Hypothalamus (tissue), 51 donors: ENCODE results near the gene VAMP5.
"Not testable (repeated sequence)": the region's sequence is repeated elsewhere in the genome, so short reads cannot be mapped to it uniquely, and the experiment has no call there.

Experiments
- DNase-seq, 51 donors: peaks; one replicate each; lab custom pipeline; 2025; lab: John Stamatoyannopoulos, UW

The VAMP5 gene

DNA sequence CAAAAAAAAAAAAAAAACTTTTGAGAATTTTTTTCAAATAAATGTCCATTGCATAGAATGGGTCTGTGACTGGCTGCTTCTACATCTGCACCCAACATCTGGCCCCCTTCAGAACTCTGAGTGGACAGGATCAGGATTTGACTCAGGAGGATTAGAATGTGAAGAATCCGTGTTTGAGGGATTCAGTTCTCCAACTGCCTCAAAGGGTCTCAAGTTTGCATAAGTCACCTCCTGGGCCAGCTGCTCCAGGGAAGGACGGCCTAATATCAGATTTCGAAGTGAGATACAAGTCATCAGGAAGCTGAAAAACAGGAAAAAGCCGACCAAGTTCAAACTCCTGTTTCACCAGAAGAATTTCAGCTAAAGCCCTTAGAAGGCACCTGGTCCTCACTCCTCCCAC, 34.4 kb upstream of the VAMP5 start:
- DNase-seq: no peak

DNA sequence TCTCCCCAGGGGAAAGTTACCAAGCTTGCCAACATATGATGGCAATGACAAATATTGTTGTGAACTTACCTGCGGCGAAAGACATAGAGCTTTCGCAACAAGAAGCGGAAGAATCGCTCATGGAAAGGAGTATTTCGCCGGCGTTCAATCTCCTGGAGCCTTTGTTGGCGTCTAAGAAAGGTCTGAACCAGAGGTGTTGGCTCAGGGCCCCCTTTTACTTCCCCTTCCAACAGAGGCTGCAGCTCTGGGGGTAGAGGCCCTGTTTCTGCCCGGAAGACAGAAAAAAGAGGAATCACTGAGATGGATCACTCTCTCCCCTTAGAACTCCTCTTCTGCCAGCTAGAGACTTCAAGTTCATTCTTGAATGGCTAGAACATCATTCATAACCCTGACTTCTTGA, 33.7 kb upstream of the VAMP5 start:
- peak in 5 of 51 donors; percentile 3 to 28 (median 15) for DNase-seq

DNA sequence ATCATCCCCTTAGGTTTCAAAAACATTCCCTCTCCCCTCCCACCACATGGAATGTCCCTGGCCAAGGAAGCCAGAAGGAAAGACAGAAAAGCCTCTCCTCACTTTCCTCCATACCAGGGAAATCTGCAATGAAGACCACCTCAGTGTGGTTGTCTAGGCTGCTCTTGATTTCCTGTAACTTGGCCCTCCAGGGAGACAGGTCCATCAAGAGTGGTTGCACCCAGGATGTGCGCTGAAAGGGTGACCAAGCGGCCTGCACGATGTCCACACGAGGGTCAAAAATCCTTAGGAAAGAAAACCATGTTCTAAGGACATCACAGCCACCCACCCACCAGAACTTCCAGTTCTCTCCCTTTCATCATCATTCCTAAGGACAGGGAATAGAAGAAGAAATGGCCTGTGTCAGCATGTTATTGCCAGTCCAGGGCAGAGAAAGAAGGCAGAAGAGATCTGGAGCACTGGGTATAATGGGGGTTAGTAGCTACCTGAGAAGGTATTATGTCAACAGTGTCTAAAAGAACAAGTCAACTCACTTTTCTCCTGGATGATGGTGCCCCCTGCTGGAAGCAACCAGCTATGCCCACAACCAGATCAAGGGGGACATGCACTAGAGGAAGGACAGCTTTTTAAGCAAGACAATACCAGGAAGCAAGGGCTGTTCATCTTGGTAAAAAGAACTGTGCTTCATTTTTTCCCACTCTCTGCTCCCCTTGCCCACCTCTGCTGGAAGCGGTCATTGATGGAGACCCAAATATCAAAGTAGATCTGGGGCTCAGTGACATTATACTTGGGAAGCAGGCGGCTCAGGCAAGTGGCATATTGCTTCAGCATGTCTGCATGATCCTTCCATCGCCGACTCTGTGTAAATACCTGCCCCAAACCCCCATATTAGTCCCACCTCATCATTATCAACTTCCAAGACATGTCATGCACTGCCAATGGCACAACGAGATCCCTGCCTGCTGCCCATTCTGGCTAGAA, 32.2 kb upstream of the VAMP5 start:
- DNase-seq: peak in 49 of 51 donors; percentile 6 to 90 (median 53)

DNA sequence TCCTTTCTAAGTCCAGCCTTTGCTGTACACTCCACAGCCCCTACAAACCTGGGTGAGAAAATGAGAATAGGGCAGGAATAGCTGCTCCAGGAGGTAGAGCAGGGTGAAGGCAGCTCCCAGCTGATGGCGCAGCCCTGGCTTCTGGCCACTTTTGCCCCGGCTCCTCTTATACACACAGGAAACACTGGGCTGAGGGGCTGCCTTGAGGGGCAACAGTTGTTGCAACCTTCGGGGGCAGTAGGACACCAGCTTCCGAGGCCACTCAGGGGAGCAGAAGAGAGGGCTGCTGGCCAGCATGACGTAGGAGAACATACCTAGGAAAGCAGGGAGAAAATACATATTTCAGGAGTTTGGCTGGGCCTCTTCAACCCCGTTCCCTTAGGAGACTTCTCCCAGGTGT, 31.0 kb upstream of the VAMP5 start:
- no peak for DNase-seq

DNA sequence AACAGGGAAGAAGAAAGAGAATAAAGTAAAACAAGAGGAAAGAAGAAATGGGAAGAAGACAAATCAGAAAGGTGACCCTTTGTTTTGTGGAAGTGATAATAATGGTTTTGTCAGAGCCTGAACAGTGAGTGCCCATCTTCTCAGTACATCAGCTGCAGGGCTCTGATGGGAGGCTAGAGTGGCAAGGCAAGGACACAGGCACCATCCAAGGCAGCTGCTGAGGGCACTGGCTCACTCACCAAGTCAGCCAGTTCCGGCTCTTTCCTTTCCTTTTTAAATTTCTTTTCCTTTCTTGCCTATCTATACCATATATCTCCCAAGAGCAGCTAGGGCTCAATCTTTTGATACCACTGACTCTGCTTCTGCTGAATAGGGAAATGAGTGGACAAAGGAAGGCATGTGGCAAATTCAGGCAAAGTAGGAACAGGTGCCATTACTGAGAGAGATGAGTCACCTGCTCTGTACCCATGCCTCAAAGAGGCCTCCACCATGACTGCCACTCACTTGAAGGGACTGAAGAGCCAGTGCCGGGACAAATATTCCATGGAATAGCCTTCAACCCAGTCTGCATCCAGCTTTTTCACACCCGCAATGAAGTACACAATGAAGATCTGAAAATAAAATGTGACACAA, 29.1 kb upstream of the VAMP5 start:
- no peak for DNase-seq

DNA sequence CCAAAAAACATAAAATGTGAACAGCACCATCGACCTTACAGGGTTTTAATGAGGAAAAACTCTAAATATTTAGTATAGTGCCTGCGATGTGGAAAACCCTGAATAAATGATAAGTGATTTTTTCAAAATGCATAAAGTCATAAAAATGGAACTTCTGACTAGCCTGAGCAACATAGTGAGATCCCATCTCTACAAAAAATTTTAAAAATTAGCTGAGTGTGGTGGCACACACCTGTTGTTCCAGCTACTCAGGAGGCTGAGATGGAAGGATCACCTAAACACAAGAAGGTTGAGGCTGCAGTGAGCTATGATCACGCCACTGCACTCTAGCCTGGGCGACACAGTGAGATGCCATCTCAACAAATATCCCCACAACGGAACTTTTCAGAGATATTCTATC, 27.1 kb upstream of the VAMP5 start:
- no peak for DNase-seq

DNA sequence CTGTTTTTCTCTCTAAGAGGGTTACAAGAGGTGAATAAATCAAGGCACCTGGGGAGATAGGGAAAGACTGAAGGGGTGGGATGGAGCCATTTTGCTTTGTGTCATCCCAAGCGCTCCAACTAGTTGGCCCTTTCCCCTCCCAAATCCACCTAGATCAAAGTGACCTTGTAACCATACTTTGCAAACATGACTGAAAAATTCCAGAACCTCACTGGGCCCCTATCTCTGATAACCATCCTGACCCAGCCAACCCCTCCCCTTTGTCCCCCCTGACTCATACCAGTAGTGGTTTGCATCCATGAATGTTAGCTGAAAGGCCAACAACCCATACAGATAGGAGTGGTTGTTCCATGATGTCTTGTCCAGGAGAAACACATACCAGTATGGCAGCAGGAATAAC, 26.1 kb upstream of the VAMP5 start:
- no peak for DNase-seq

DNA sequence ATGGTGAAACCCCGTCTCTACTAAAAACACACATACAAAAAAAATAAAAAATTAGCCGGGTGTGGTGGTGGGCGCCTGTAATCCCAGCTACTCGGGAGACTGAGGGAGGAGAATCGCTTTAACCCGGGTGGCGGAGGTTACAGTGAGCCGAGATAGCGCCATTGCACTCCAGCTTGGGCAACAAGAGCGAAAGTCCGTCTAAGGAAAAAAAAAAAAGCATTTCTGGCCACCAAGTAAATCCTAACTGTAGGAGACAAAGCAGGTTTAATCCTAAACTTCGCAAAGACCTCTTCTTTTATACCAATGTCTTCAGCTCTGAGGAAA, 23.9 kb upstream of the VAMP5 start:
- not testable (repeated sequence) for DNase-seq

DNA sequence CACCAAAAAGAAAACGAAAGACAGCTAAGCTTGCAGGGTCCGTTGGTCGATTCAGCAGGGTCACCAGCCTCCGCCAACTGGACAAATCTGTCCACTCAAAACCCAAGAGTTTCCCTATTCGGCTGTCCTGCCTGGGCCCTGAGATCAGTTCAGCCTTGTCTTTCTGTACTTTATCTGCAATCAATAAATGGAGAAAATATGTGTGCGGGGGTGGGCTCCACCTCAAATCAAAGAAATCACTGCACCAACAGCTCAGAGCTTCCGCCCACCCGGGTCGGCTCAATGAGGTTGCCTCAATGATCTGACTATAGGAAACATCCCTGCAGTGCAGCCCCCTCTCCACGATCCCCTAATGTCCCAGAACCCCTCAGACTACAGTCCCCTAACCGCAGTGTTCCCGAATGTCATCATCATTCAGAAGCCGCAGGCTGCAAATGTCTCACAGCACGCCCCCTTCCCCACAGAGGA, 23.4 kb upstream of the VAMP5 start:
- no peak for DNase-seq

DNA sequence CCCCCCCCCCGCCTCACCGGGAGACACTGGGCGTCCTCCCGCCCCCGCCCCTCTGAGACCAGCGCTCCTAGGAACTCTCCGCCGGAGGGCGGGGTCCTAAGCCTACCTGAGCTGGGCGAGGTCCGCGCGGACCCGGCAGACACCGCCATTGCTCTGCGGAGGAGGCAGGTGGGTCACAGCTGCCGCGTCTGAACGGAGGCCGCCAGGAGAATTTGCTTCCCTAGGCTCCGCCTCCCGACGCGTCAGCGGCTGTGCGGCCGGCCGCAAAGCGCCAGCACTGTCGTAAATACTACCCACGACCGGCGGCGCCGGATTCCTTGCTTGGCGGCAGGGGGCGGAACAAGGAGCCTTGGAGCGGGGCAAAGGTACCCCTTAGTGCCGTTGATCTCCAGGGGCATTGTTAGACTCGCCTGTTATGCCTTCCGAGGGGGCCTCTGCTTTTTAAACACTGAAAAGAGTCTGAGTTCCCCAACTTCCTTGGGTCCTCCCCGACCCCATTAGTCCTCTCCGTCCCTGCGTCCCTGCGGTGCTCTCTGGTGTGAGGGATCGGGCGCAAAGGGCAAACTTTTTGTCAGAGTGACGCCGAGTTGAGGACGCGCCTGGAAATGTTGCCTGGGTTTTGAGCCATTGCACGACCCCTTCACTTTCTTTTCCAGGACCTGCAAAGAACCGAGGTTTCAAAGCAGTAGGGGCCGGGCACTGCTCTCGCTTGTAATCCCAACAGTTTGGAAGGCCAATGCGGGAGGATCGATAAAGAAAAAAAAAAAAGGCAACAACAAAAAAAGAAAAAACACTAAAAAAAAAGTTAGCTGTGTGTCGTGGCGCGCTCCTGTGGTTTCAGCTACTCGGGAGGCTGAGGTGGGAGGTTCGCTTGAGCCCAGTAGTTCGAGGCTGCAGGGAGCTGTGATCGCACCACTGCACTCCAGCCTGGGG, 22.7 kb upstream of the VAMP5 start, which contains the start of gene GGCX:
Gene GGCX, minus strand, starts transcription at position 214 of the 933 bp plus-strand sequence. Its CDS starts 65 bp downstream, at position 149.
- DNase-seq: peak; percentile 50 to 96 (median 89)

DNA sequence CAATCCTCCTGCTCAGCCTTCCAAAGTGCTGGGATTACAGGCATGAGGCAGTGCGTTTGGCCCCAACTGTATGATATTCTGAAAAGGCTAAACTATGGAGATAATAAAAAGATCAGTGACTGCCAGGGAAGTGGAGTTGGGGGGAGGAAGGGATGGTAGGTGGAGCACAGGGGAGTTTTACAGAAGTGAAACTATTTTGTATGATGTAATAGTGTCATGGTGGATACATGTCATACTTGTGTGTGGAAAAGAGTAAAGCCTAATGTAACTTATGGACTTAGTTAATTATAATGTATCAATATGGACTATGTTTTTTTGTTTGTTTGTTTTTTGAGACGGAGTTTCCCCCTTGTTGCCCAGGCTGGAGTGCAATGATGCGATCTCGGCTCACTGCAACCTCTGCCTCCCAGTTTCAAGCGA, 20.1 kb upstream of the VAMP5 start:
- no peak for DNase-seq

DNA sequence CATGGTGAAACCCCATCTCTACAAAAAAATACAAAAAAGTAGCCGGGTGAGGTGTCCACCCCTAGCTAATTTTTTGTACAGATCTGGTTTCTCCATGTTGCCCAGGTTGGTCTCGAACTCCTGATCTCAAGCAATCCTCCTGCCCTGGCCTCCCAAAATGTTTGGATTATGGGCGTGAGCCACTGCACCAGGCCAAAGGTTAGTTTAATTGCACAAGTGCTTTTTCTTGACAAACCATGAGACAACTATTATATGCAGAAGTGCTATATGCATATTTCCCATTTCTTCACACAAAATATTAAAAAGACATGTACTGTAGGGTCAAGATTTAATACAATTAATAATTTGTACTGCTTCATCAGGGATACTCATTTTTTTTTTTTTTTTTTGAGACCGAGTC, 18.0 kb upstream of the VAMP5 start:
- DNase-seq: no peak

DNA sequence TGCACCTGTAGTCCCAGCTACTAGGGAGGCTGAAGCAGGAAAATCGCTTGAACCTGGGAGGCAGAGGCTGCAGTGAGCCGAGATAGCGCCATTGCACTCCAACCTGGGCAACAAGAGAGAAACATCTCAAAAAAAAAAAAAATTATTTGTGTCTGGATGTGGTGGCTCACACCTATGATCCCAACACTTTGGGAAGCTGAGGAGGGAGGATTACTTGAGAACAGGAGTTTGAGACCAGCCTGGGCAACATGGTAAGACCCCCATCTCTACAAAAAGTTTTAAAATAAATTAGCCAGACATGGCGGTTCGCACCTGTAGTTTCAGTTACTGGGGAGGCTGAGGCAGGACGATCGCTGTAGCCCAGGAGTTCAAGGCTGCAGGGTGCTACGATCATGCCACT, 8.5 kb upstream of the VAMP5 start:
- no peak for DNase-seq

DNA sequence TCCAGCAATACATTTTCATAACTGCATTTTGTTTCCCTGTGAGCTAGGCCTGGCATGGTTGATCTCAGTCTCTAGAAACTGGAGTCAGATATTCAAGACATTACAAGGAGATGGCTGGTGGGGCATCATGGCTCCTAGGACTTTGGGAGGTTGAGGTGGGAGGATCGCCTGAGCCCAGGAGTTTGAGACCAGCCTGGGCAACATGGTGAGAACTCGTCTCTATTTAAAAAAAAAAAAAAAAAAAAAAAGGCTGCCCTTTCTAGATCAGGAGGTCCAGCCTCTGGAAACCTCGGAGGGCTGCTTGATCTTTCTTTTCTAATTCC, 7.2 kb upstream of the VAMP5 start:
- no peak for DNase-seq

DNA sequence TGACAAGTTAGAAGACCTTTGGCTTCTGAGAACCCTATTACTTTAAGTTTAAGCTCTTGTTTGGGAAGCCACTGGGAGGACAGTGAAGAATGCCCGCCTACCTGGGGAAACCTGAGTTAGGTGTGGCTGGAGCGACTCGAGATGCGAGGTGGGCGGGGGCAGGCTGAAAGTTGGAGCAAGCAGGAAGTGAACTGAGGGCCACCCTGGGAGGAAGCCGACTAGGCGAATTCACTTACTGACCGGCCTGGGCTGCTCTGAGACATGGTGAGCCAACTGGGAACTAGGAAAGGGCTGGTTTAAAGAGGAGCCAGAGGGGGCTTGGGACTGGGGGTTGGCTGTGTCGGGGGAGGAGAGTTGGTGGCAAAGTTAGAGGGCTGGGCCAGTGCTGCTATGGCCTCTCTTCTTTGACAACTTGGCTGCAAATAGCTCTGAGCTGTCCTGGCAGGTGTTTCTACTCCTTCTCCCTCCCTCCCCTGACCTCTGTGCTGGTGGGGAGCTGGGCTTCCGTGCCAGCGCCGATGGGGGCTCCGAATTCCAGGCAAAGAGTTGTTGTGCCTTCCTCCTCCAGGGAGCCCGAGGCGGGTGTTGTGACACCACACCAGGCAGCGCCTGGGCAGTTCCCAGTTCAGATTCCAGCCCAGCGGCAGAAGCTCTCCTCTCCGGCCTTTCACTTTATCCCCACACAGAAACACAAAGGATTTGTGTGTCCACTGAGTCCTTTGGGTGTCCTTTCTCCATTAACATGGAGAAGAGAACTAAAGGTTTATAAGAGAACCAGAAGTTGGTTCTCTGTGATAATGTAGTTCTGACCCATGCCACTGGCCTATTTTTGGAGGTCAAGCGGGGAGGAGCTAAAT, 6.6 kb upstream of the VAMP5 start, which contains the start of gene VAMP8:
Gene VAMP8, plus strand, starts transcription at position 201 of the 857 bp plus-strand sequence. Its CDS starts 61 bp downstream, at position 262.
- DNase-seq: peak in 2 of 51 donors; percentile 16 to 27

DNA sequence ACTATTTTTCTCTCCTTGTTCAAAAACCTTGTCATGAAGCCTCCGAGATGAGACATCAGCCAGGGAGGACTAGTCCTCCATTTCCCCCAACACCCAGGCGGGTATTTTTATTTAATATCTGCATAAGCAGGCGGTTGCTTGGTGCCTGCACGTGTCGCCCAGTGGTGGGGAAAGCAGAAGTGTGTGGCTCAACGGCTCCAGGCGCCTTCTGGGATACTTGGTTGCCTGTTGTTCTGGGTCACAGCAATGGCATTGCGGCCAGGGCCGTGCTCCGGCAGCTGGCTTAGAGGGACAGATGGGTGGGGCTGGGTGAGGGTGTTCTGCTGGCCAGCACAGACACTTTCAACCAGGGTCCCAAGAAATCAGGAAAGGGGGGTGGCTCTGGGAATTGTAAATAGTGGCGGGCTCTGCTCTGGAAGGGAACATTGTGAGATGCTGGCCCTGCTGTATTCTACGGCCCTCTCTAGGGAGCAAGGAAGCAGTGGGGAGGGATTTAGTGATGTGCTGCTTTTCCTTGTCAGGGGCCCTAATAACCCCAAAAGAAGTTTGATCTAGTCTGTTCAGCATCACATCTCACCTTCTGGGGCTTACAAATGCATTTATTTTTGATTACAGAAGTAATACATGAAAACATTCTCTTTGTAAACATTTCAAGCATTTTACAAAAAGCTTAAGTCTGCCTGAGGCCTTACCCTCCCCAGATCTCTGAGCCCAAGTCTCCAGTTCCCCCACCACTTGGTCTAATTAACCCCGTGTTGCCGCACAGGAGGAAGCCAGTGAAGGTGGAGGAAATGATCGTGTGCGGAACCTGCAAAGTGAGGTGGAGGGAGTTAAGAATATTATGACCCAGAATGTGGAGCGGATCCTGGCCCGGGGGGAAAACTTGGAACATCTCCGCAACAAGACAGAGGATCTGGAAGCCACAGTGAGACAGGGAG, 5.7 kb upstream of the VAMP5 start:
- DNase-seq: peak in 6 of 51 donors; percentile 15 to 31 (median 20)

DNA sequence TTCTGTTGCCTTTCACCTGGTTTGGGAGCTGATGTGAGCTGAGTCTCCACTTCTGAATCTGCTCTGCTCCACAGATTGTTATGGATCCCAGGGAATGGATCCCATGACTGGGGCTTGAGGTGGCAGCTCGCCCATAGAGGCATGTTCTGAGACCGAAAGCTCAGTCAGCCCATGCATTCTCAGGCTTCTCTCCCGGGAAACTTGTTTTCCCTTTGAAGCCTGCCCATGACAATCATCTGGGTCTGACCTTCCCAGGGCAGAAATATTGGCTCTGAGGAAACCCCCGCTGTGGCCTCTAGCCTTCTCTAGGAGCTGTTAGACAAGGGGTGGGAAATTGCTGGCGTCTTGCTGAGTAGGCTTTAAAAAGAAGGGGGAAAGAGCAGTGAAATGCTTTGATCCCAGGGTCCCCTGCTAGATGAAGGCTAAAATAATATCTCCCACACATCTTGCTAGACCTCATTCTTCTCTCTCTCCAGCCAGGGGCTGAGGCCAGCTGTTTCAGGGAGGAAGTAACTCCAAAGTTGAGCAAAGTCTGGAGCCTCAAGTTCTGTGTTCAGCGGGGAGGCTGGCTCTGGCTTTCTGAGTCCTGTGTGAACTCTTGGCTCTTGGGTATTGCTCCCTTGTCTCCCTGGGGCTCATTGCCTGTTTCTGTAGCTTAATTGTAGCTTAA, 4.8 kb upstream of the VAMP5 start:
- DNase-seq: peak in 1 of 51 donors; percentile 24

DNA sequence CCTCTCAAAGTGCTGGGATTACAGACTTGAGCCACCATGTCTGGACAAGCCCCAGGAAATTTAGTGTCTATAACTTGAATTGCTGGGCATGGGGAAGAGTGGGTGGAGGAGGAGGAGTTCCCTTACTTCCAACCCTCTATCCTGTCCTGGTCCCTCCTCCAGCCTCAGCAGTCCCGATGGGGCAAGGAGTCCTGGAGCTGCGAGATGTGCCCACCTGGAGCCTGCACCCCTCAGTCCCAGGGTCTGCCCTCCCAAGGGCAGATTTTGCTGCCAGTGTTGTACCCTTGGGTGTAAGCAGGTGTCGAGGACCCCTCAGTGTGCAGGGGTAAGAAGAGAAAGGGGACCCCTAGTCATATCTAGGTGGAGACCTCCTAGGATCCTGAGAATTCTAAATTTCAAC, 4.0 kb upstream of the VAMP5 start:
- no peak for DNase-seq
